K562 (cell line): ENCODE measurements around the gene NPAS1. TPM values are rescaled to one million over a fixed set of nuclear protein-coding genes. Genes with fewer than 3 reads are reported as not detected.
A peak's percentile ranks its signal among the peaks of the same experiment; 100 is the strongest.

Experiments
- ARID2 ChIP-seq: fragments of 450-650 bp; IDR thresholded peaks from 2 replicates; pipeline ENCODE4 v1.6.1; 2017; ENCODE audit warnings: antibody characterized with exemption, mild to moderate bottlenecking
- CBX5 ChIP-seq: IDR thresholded peaks from 2 replicates; pipeline ENCODE4 v1.6.1; 2014; ENCODE audit warnings: low read depth, borderline replicate concordance
- DMBX1 ChIP-seq: fragments of 250-450 bp; sonication (Bioruptor Pico); IDR thresholded peaks from 2 replicates; pipeline ENCODE4 v1.8.0; 2022; ENCODE audit warnings: inconsistent platforms, mild to moderate bottlenecking, moderate library complexity, borderline replicate concordance
- GATAD2B ChIP-seq: fragments of 450-650 bp; IDR thresholded peaks from 2 replicates; pipeline ENCODE4 v1.6.1; 2017; ENCODE audit warnings: mild to moderate bottlenecking, borderline replicate concordance
- ILK ChIP-seq: fragments of 450-650 bp; IDR thresholded peaks from 2 replicates; pipeline ENCODE4 v1.6.1; 2016; ENCODE audit warnings: missing genetic modification characterization, low read depth, mild to moderate bottlenecking, missing compliant biosample characterization, moderate library complexity, borderline replicate concordance
- NFE2L1 ChIP-seq: fragments of 450-650 bp; IDR thresholded peaks from 2 replicates; pipeline ENCODE4 v1.6.1; 2016; ENCODE audit warnings: missing genetic modification characterization, low read depth, mild to moderate bottlenecking, missing compliant biosample characterization, moderate library complexity, borderline replicate concordance
- NR1H2 ChIP-seq: sonication (generic); formaldehyde crosslinking; IDR thresholded peaks from 2 replicates; pipeline ENCODE4 v1.4.0; 2020; ENCODE audit warnings: mild to moderate bottlenecking, missing genetic modification reagents
- NR3C1 ChIP-seq: sonication (generic); formaldehyde crosslinking; IDR thresholded peaks from 2 replicates; pipeline ENCODE4 v1.8.1; 2022; ENCODE audit warnings: missing genetic modification reagents
- NUFIP1 ChIP-seq: fragments of 450-650 bp; IDR thresholded peaks from 2 replicates; pipeline ENCODE4 v1.6.1; 2018; ENCODE audit not compliant: partially characterized antibody
- PHF20 ChIP-seq: fragments of 450-650 bp; IDR thresholded peaks from 2 replicates; pipeline ENCODE4 v1.6.1; 2018; ENCODE audit not compliant: partially characterized antibody
- SAP30 ChIP-seq: fragments of 200-600 bp; sonication (generic); IDR thresholded peaks from 2 replicates; pipeline ENCODE4 v1.6.1; 2012; ENCODE audit warnings: borderline replicate concordance, low read depth, mild to moderate bottlenecking, moderate library complexity, low read length, control low read depth, inconsistent platforms; ENCODE audit not compliant: insufficient read depth, poor library complexity, severe bottlenecking
- SUPT5H ChIP-seq: fragments of 450-650 bp; IDR thresholded peaks from 2 replicates; pipeline ENCODE4 v1.6.1; 2016
- TEAD4 ChIP-seq, 2 experiments: sonication (generic) in 1 of 2; formaldehyde crosslinking in 1 of 2; IDR thresholded peaks; 2 replicates each; pipeline versions ENCODE4 v1.6.1 to v1.8.0; 2012 to 2022; ENCODE audit warnings: borderline replicate concordance in 1 of 2, inconsistent platforms in 1 of 2, low read length in 1 of 2, mild to moderate bottlenecking in 1 of 2, missing genetic modification reagents in 1 of 2
- ZNF184 ChIP-seq: sonication (generic); formaldehyde crosslinking; IDR thresholded peaks from 2 replicates; pipeline ENCODE4 v1.5.0; 2020; ENCODE audit warnings: missing genetic modification reagents
- ZNF217 ChIP-seq: sonication (generic); formaldehyde crosslinking; IDR thresholded peaks from 2 replicates; pipeline ENCODE4 v1.8.0; 2022; ENCODE audit warnings: mild to moderate bottlenecking, missing genetic modification reagents
- ZNF316 ChIP-seq: fragments of 450-650 bp; IDR thresholded peaks from 2 replicates; pipeline ENCODE4 v1.6.1; 2016
- ZNF354B ChIP-seq: fragments of 250-450 bp; sonication (Bioruptor Pico); IDR thresholded peaks from 2 replicates; pipeline ENCODE4 v1.4.0; 2020
- ZNF644 ChIP-seq: fragments of 200-800 bp; sonication (Bioruptor generic); IDR thresholded peaks from 2 replicates; pipeline ENCODE4 v1.6.1; 2016; ENCODE audit warnings: low read depth, missing genetic modification characterization, missing compliant biosample characterization
- polyA plus RNA-seq, 8 experiments: library from polyadenylated mRNA; depleted of rRNA in 4 of 8; stranded (reverse) in 5 of 8; unstranded in 3 of 8; fragments of >200 nt; fragmentation: Nextera tagmentation in 2 of 8; fragmentation: Illumina TruSeq in 1 of 8; extraction: Ambion mirVana in 2 of 8; extraction: Trizol in 1 of 8; gene quantifications; 2 replicates each; pipeline versions ENCODE4 v1.2.1 to v1.2.3, GENCODE V29; 2011 to 2014; ENCODE audit warnings: inconsistent platforms in 1 of 8, missing spikeins in 1 of 8
- total RNA-seq, 7 experiments: library from RNA; depleted of rRNA in 6 of 7; stranded (reverse); fragments of >200 nt in 6 of 7; fragmentation: Illumina TruSeq in 2 of 7; extraction: Trizol in 2 of 7; gene quantifications; 2 replicates each; pipeline versions ENCODE4 v1.2.1 to v1.2.3, GENCODE V29; 2011 to 2021; ENCODE audit warnings: low replicate concordance in 1 of 7
- TF ChIP-seq, protein P1 (sequence below): fragments of 450-650 bp; IDR thresholded peaks from one replicate; pipeline ENCODE4 v1.6.1; 2018; ENCODE audit warnings: mild to moderate bottlenecking, moderate library complexity; ENCODE audit not compliant: partially characterized antibody
- TF ChIP-seq, protein P2 (sequence below): sonication (generic); formaldehyde crosslinking; IDR thresholded peaks from 2 replicates; pipeline ENCODE4 v1.8.1; 2023; ENCODE audit warnings: mild to moderate bottlenecking, missing genetic modification reagents, moderate library complexity
- TF ChIP-seq, protein P3 (sequence below), 2 experiments: fragments of 150-350 bp in 1 of 2; IDR thresholded peaks; 2 replicates each; pipeline ENCODE4 v1.6.1; 2012 to 2016; ENCODE audit warnings: low read depth in 2 of 2, low read length in 2 of 2, mild to moderate bottlenecking in 1 of 2, moderate library complexity in 1 of 2
- TF ChIP-seq, protein P4 (sequence below): fragments of 250-450 bp; sonication (Bioruptor Pico); IDR thresholded peaks from 2 replicates; pipeline ENCODE4 v1.5.0; 2020; ENCODE audit warnings: mild to moderate bottlenecking

Gene NPAS1
- total and polyA plus RNA-seq, 9 of the 15 experiments (the other 6 are each of a cell fraction or from before 2014, with no cell fraction given) = 0.58 to 5.3 (median 2.0) TPM; not detected in 2

DNA sequence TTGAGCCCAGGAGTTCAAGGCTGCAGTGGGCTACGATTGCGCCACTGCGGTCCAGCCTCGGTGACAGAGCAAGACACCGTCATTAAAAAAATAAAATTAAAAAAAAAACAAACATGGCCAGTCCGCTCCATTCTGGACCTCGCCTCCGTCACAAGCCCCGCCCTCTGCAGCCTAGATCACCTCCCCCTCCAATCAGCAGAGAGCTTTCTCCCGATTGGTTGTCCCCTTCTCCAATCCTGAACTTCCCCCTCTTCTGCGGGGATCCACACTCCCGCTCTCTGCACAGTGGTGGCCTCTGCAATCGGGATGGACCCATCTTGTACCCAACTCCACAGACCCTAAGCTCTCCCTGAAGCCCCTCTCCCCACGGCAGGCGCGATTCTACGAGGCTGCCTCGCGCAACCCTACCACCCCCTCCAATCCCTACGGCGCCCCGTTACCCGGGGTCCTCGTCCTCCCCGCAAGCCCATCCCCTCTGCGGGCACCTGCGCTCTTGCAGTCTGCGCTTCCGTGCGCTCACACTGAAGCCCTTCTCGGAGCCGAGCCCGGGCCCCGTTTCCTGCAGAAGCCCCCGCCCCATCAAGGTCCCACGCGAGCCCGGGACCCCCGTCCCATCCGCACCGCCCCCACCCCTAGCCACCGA, 28.2 kb downstream of the NPAS1 start (continued):
- TF ChIP-seq, protein P1, sequence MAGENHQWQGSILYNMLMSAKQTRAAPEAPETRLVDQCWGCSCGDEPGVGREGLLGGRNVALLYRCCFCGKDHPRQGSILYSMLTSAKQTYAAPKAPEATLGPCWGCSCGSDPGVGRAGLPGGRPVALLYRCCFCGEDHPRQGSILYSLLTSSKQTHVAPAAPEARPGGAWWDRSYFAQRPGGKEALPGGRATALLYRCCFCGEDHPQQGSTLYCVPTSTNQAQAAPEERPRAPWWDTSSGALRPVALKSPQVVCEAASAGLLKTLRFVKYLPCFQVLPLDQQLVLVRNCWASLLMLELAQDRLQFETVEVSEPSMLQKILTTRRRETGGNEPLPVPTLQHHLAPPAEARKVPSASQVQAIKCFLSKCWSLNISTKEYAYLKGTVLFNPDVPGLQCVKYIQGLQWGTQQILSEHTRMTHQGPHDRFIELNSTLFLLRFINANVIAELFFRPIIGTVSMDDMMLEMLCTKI = no peak
- TF ChIP-seq TEAD4 (IDR thresholded peaks at IDR 0.05; ENCODE audit: low read length) (0 out of 2 replicates have a peak, but pooled peaks have one; percentile 19), TEAD4 (CRISPR knock-in tag; IDR thresholded peaks at IDR 0.05; ENCODE audit: borderline replicate concordance) (no peak), NR3C1 (CRISPR knock-in tag) (no peak), ZNF217 (CRISPR knock-in tag) (no peak), ZNF354B (CRISPR knock-in tag) (no peak), ZNF184 (CRISPR knock-in tag) (no peak), NR1H2 (no peak), ZNF316 (no peak), DMBX1 (CRISPR knock-in tag) (no peak), CBX5 (no peak), ARID2 (no peak), NFE2L1 (no peak), ILK (tag) (no peak), GATAD2B (no peak), NUFIP1 (no peak), SAP30 (peak; percentile 47), SUPT5H (peak; percentile 69), PHF20 (no peak), ZNF644 (no peak)
- TF ChIP-seq, protein P2, sequence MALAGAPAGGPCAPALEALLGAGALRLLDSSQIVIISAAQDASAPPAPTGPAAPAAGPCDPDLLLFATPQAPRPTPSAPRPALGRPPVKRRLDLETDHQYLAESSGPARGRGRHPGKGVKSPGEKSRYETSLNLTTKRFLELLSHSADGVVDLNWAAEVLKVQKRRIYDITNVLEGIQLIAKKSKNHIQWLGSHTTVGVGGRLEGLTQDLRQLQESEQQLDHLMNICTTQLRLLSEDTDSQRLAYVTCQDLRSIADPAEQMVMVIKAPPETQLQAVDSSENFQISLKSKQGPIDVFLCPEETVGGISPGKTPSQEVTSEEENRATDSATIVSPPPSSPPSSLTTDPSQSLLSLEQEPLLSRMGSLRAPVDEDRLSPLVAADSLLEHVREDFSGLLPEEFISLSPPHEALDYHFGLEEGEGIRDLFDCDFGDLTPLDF (CRISPR knock-in tag) = no peak
- TF ChIP-seq, protein P3, sequence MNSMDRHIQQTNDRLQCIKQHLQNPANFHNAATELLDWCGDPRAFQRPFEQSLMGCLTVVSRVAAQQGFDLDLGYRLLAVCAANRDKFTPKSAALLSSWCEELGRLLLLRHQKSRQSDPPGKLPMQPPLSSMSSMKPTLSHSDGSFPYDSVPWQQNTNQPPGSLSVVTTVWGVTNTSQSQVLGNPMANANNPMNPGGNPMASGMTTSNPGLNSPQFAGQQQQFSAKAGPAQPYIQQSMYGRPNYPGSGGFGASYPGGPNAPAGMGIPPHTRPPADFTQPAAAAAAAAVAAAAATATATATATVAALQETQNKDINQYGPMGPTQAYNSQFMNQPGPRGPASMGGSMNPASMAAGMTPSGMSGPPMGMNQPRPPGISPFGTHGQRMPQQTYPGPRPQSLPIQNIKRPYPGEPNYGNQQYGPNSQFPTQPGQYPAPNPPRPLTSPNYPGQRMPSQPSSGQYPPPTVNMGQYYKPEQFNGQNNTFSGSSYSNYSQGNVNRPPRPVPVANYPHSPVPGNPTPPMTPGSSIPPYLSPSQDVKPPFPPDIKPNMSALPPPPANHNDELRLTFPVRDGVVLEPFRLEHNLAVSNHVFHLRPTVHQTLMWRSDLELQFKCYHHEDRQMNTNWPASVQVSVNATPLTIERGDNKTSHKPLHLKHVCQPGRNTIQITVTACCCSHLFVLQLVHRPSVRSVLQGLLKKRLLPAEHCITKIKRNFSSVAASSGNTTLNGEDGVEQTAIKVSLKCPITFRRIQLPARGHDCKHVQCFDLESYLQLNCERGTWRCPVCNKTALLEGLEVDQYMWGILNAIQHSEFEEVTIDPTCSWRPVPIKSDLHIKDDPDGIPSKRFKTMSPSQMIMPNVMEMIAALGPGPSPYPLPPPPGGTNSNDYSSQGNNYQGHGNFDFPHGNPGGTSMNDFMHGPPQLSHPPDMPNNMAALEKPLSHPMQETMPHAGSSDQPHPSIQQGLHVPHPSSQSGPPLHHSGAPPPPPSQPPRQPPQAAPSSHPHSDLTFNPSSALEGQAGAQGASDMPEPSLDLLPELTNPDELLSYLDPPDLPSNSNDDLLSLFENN (IDR thresholded peaks at IDR 0.05; ENCODE audit: low read depth in 2 of 2, low read length in 2 of 2) = no peak
- TF ChIP-seq, protein P4, sequence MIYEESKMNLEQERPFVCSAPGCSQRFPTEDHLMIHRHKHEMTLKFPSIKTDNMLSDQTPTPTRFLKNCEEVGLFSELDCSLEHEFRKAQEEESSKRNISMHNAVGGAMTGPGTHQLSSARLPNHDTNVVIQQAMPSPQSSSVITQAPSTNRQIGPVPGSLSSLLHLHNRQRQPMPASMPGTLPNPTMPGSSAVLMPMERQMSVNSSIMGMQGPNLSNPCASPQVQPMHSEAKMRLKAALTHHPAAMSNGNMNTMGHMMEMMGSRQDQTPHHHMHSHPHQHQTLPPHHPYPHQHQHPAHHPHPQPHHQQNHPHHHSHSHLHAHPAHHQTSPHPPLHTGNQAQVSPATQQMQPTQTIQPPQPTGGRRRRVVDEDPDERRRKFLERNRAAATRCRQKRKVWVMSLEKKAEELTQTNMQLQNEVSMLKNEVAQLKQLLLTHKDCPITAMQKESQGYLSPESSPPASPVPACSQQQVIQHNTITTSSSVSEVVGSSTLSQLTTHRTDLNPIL (CRISPR knock-in tag) = no peak
